Activated naive CD4-positive, alpha-beta T cell treated with anti-CD3 and anti-CD28 coated beads for 36 hours (primary cell): ENCODE results near the gene CDCA7L. TPM values are rescaled to one million over a fixed set of nuclear protein-coding genes. Genes with fewer than 3 reads are reported as not detected.

Experiments used
- CTCF ChIA-PET: fragments of 350-600 bp; sonication (Branson Sonifier 250); formaldehyde crosslinking; loops from one replicate; lab custom pipeline; 2021; ENCODE audit warnings: antibody characterized with exemption; lab: Charles Lee
- DNase-seq: peaks from one replicate; pipeline ENCODE4 v3.0.0-alpha.2; 2020
- H3K27ac Mint-ChIP-seq: one replicate; pipeline ENCODE4 v1.8.0; 2021; ENCODE audit warnings: mild to moderate bottlenecking, mixed read lengths
- H3K27me3 Mint-ChIP-seq: one replicate; pipeline ENCODE4 v1.8.0; 2021; ENCODE audit warnings: low read depth, mixed read lengths
- H3K36me3 Mint-ChIP-seq: one replicate; pipeline ENCODE4 v1.8.0; 2021; ENCODE audit warnings: low read depth, mixed read lengths
- H3K4me1 Mint-ChIP-seq: one replicate; pipeline ENCODE4 v1.8.0; 2021; ENCODE audit warnings: low read depth, mixed read lengths
- H3K4me3 Mint-ChIP-seq: one replicate; pipeline ENCODE4 v1.8.0; 2021; ENCODE audit warnings: mild to moderate bottlenecking, moderate library complexity, mixed read lengths
- H3K9me3 Mint-ChIP-seq: one replicate; pipeline ENCODE4 v1.8.0; 2021; ENCODE audit warnings: mixed read lengths
- intact Hi-C: fragments of 100-400 bp; cut with micrococcal nuclease; formaldehyde crosslinking; loops from one replicate; pipeline ENCODE4 v1.15.1; 2023
- total RNA-seq, 2 experiments: library from RNA; stranded (reverse); gene quantifications; one replicate each; pipeline ENCODE4 v1.2.3, GENCODE V29; 2021

CDCA7L gene
- total RNA-seq, 2 experiments from 2014 or later = 101 to 103 TPM

- intact Hi-C loops = no loop called here
- no peaks in the 10 kb centered on the region for H3K27me3 Mint-ChIP-seq
- DNase-seq = no peak
- CTCF ChIA-PET = no interaction called here
- H3K36me3 Mint-ChIP-seq = peaks cover 46% of the 10 kb centered on the region
- H3K4me1 Mint-ChIP-seq = peaks cover 4% of the 10 kb centered on the region
- H3K9me3 Mint-ChIP-seq = no peaks in the 10 kb centered on the region
- H3K4me3 Mint-ChIP-seq = no peak overlapping the region
- no peak overlapping the region for H3K27ac Mint-ChIP-seq
Measured at GRCh38 chr7:21916629-21917028, 29.1 kb downstream of the CDCA7L start.

GRCh38 chr7:21916176-21916575, 29.5 kb downstream of the CDCA7L start:
- Mint-ChIP-seq H3K27ac (no peak overlapping the region), H3K4me3 (no peak overlapping the region), H3K9me3 (no peaks in the 10 kb centered on the region), H3K36me3 (peaks cover 48% of the 10 kb centered on the region), H3K27me3 (no peaks in the 10 kb centered on the region), H3K4me1 (no peaks in the 10 kb centered on the region)
- CTCF ChIA-PET = no interaction called here
- intact Hi-C loops = no loop called here
- DNase-seq = no peak

- no peak for DNase-seq
- H3K9me3 Mint-ChIP-seq = no peaks in the 10 kb centered on the region
- H3K36me3 Mint-ChIP-seq = peaks cover 50% of the 10 kb centered on the region
- H3K4me3 Mint-ChIP-seq = no peak overlapping the region
- intact Hi-C loops = no loop called here
- no peaks in the 10 kb centered on the region for H3K27me3 Mint-ChIP-seq
- no peaks in the 10 kb centered on the region for H3K4me1 Mint-ChIP-seq
- CTCF ChIA-PET = interaction anchor here (1.0 kb wide), 1 partner anchor 9 kb away, joined by 3 read pairs; no protein-coding TSS in a partner anchor
- no peak overlapping the region for H3K27ac Mint-ChIP-seq
Measured at GRCh38 chr7:21915140-21915539, 30.6 kb downstream of the CDCA7L start.

- CTCF ChIA-PET = interaction anchor here (1.0 kb wide), 1 partner anchor 9 kb away, joined by 3 read pairs; no protein-coding TSS in a partner anchor
- no peak overlapping the region for H3K27ac Mint-ChIP-seq
- H3K4me1 Mint-ChIP-seq = no peaks in the 10 kb centered on the region
- no peak overlapping the region for H3K4me3 Mint-ChIP-seq
- DNase-seq = no peak
- intact Hi-C loops = no loop called here
- no peaks in the 10 kb centered on the region for H3K27me3 Mint-ChIP-seq
- H3K36me3 Mint-ChIP-seq = peaks cover 52% of the 10 kb centered on the region
- no peaks in the 10 kb centered on the region for H3K9me3 Mint-ChIP-seq
Measured at GRCh38 chr7:21914671-21915070, 31.0 kb downstream of the CDCA7L start.

- no peaks in the 10 kb centered on the region for H3K9me3 Mint-ChIP-seq
- H3K27me3 Mint-ChIP-seq = no peaks in the 10 kb centered on the region
- CTCF ChIA-PET = no interaction called here
- H3K27ac Mint-ChIP-seq = no peak overlapping the region
- no peaks in the 10 kb centered on the region for H3K4me1 Mint-ChIP-seq
- intact Hi-C loops = no loop called here
- no peak overlapping the region for H3K4me3 Mint-ChIP-seq
- peaks cover 57% of the 10 kb centered on the region for H3K36me3 Mint-ChIP-seq
- DNase-seq = no peak
Measured at GRCh38 chr7:21912931-21913780, 32.5 kb downstream of the CDCA7L start.

- Mint-ChIP-seq H3K27ac (no peak overlapping the region), H3K4me3 (no peak overlapping the region), H3K27me3 (no peaks in the 10 kb centered on the region), H3K9me3 (no peaks in the 10 kb centered on the region), H3K4me1 (no peaks in the 10 kb centered on the region), H3K36me3 (peaks cover 63% of the 10 kb centered on the region)
- intact Hi-C loops = no loop called here
- CTCF ChIA-PET = no interaction called here
- DNase-seq = no peak
Measured at GRCh38 chr7:21912305-21912704, 33.4 kb downstream of the CDCA7L start.

GRCh38 chr7:21911341-21911875, 34.3 kb downstream of the CDCA7L start:
- Mint-ChIP-seq H3K36me3 (peaks cover 62% of the 10 kb centered on the region), H3K27me3 (no peaks in the 10 kb centered on the region), H3K27ac (no peak overlapping the region), H3K9me3 (no peaks in the 10 kb centered on the region), H3K4me3 (no peak overlapping the region), H3K4me1 (no peaks in the 10 kb centered on the region)
- CTCF ChIA-PET = no interaction called here
- intact Hi-C loops = no loop called here
- DNase-seq = no peak

- Mint-ChIP-seq H3K9me3 (no peaks in the 10 kb centered on the region), H3K27me3 (no peaks in the 10 kb centered on the region), H3K4me3 (no peak overlapping the region), H3K27ac (no peak overlapping the region), H3K4me1 (no peaks in the 10 kb centered on the region), H3K36me3 (peaks cover 65% of the 10 kb centered on the region)
- intact Hi-C loops = no loop called here
- CTCF ChIA-PET = no interaction called here
- DNase-seq = no peak
Measured at GRCh38 chr7:21910253-21910652, 35.4 kb downstream of the CDCA7L start.

- H3K4me1 Mint-ChIP-seq = no peaks in the 10 kb centered on the region
- H3K36me3 Mint-ChIP-seq = peaks cover 65% of the 10 kb centered on the region
- CTCF ChIA-PET = no interaction called here
- no peak overlapping the region for H3K4me3 Mint-ChIP-seq
- H3K27ac Mint-ChIP-seq = no peak overlapping the region
- no peaks in the 10 kb centered on the region for H3K27me3 Mint-ChIP-seq
- H3K9me3 Mint-ChIP-seq = no peaks in the 10 kb centered on the region
- no peak for DNase-seq
- intact Hi-C loops = no loop called here
Measured at GRCh38 chr7:21908746-21909145, 37.0 kb downstream of the CDCA7L start.

GRCh38 chr7:21903020-21903786, 42.5 kb downstream of the CDCA7L start:
- no peak overlapping the region for H3K27ac Mint-ChIP-seq
- H3K4me3 Mint-ChIP-seq = no peak overlapping the region
- H3K4me1 Mint-ChIP-seq = peaks cover 11% of the 10 kb centered on the region
- no peak for DNase-seq
- intact Hi-C loops = no loop called here
- CTCF ChIA-PET = interaction anchor here (0.6 kb wide), 1 partner anchor 23 kb away, joined by 3 read pairs; no protein-coding TSS in a partner anchor
- no peaks in the 10 kb centered on the region for H3K27me3 Mint-ChIP-seq
- no peaks in the 10 kb centered on the region for H3K9me3 Mint-ChIP-seq
- H3K36me3 Mint-ChIP-seq = peaks cover 79% of the 10 kb centered on the region

- intact Hi-C loops = no loop called here
- no peak for DNase-seq
- CTCF ChIA-PET = no interaction called here
- Mint-ChIP-seq H3K4me3 (no peak overlapping the region), H3K27me3 (no peaks in the 10 kb centered on the region), H3K27ac (no peak overlapping the region), H3K9me3 (no peaks in the 10 kb centered on the region), H3K36me3 (peaks cover 78% of the 10 kb centered on the region), H3K4me1 (peaks cover 18% of the 10 kb centered on the region)
Measured at GRCh38 chr7:21902240-21902639, 43.5 kb downstream of the CDCA7L start.

- CTCF ChIA-PET = no interaction called here
- intact Hi-C loops = loop anchor here (1.0 kb wide), 1 partner anchor 41 kb away; no protein-coding TSS in a partner anchor
- Mint-ChIP-seq H3K27ac (peak overlapping the region; percentile 88), H3K9me3 (no peaks in the 10 kb centered on the region), H3K36me3 (peaks cover 62% of the 10 kb centered on the region), H3K27me3 (no peaks in the 10 kb centered on the region), H3K4me1 (peaks cover 18% of the 10 kb centered on the region), H3K4me3 (peak overlapping the region; percentile 54)
- peak; percentile 25 for DNase-seq
Measured at GRCh38 chr7:21898265-21898930, 47.3 kb downstream of the CDCA7L start.
